ENCODE measurements around the gene SLC8A1.

SLC8A1 gene

DNA sequence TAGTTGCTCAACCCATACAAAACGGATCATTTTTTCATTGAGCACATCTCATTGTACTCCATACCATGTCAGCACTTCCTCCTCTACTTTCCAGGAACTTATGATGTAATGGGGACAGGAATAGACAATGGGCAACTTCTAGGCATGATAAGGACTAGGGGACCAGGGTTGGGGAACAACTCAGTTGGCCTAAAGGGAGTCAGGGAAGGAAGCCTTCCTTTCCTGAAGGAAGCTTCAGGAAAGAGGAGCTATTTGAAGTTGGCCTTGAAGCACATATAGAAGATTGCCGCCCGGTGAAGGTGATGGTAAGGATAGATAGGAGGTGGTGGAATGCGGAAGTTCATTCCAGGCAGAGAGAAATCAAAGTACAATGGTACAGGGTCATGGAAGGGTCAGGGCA, 283.9 kb downstream of the SLC8A1 start:
- no peak for DNase-seq (ENCODE audit: low read depth)
- no peak for TF ChIP-seq POLR2A (IDR thresholded peaks at IDR 0.05; ENCODE audit: extremely low read depth, insufficient read length)
- no peak for TF ChIP-seq MAX (IDR thresholded peaks at IDR 0.05; ENCODE audit: low read depth, low read length)
- no peak for TF ChIP-seq MYC (IDR thresholded peaks at IDR 0.05; ENCODE audit: low read depth, low read length)
- TF ChIP-seq CTCF (IDR thresholded peaks at IDR 0.05; ENCODE audit: low read depth, low read length) = no peak
- no peak overlapping the region for H3K4me3 ChIP-seq (ENCODE audit: low read depth, low read length)

DNA sequence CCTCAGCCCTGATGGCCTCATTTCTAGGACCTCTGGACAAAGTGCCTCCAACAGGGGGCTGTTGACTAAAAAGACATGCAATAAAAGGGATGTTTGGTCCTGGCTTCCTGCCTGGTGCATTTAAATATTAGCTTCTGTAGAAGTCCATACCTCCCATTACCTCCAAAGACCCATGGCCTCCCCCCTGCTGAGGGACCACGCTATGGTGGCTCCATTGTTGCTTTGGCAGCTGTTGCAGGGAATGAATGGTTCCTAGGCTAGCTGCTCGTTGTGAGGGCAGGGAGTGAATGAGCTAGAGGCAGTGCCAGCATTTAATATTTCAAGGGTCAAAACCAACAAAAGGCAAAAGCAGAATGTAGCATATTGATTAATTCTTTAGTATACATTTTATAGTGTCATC, 285.9 kb downstream of the SLC8A1 start:
- H3K4me3 ChIP-seq (ENCODE audit: low read depth, low read length) = no peak overlapping the region
- no peak for DNase-seq (ENCODE audit: low read depth)
- TF ChIP-seq MYC (IDR thresholded peaks at IDR 0.05; ENCODE audit: low read depth, low read length) = no peak
- no peak for TF ChIP-seq POLR2A (IDR thresholded peaks at IDR 0.05; ENCODE audit: extremely low read depth, insufficient read length)
- no peak for TF ChIP-seq MAX (IDR thresholded peaks at IDR 0.05; ENCODE audit: low read depth, low read length)
- no peak for TF ChIP-seq CTCF (IDR thresholded peaks at IDR 0.05; ENCODE audit: low read depth, low read length)

GRCh38 chr2:40165509-40165844, 286.4 kb downstream of the SLC8A1 start:
- no peak for DNase-seq (ENCODE audit: low read depth)
- no peak overlapping the region for H3K4me3 ChIP-seq (ENCODE audit: low read depth, low read length)
- TF ChIP-seq MAX (IDR thresholded peaks at IDR 0.05; ENCODE audit: low read depth, low read length) = no peak
- no peak for TF ChIP-seq MYC (IDR thresholded peaks at IDR 0.05; ENCODE audit: low read depth, low read length)
- TF ChIP-seq POLR2A (IDR thresholded peaks at IDR 0.05; ENCODE audit: extremely low read depth, insufficient read length) = no peak
- TF ChIP-seq CTCF (IDR thresholded peaks at IDR 0.05; ENCODE audit: low read depth, low read length) = no peak

DNA sequence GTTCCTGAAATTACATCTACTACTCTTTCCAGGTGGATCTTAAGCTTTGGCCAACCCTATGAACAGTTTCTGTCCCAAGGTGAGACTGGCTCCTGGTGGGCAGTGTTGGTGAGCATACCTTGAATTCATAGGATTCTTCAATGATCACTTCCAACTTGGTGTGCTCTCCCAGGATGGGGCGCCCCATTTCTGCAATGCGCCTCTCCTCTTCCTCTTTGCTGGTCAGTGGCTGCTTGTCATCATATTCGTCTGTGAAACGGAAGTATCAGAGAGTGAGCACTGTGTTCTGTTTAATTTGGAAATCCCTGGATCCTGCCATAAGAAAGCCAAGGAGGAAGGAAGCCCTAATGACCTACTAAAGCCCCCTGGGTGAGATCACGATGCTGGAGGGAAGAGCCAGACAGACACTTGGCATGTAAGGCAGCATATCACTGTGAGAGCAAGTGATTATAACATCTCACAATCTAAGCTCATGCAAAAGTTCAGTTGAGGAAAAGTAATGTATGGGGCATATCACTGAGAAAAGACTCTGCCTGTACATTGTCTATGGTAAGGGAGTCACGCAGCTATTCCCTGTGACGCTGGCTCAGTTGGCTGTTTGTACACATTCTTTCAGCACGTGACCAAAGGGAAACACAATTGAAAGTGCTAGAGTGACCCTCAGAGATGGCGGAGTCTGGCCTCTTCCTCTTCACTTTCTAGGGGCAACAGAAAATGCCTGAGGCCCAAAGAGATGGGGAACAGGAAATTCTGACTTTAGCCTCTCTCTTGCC, 287.0 kb downstream of the SLC8A1 start:
- DNase-seq (ENCODE audit: low read depth) = no peak
- H3K4me3 ChIP-seq (ENCODE audit: low read depth, low read length) = no peak overlapping the region
- no peak for TF ChIP-seq MAX (IDR thresholded peaks at IDR 0.05; ENCODE audit: low read depth, low read length)
- no peak for TF ChIP-seq CTCF (IDR thresholded peaks at IDR 0.05; ENCODE audit: low read depth, low read length)
- no peak for TF ChIP-seq MYC (IDR thresholded peaks at IDR 0.05; ENCODE audit: low read depth, low read length)
- no peak for TF ChIP-seq POLR2A (IDR thresholded peaks at IDR 0.05; ENCODE audit: extremely low read depth, insufficient read length)

GRCh38 chr2:40161986-40162385, 289.9 kb downstream of the SLC8A1 start:
- no peak overlapping the region for H3K4me3 ChIP-seq (ENCODE audit: low read depth, low read length)
- no peak for TF ChIP-seq POLR2A (IDR thresholded peaks at IDR 0.05; ENCODE audit: extremely low read depth, insufficient read length)
- no peak for TF ChIP-seq MAX (IDR thresholded peaks at IDR 0.05; ENCODE audit: low read depth, low read length)
- no peak for TF ChIP-seq CTCF (IDR thresholded peaks at IDR 0.05; ENCODE audit: low read depth, low read length)
- TF ChIP-seq MYC (IDR thresholded peaks at IDR 0.05; ENCODE audit: low read depth, low read length) = no peak
- DNase-seq (ENCODE audit: low read depth) = no peak
